IPS-NIHi11 (cell line): ENCODE measurements around the gene PARD6A.

Source experiments
- DNase-seq: peaks from one replicate; pipeline ENCODE4 v3.0.0; 2012; ENCODE audit warnings: mixed read lengths, low spot score

PARD6A gene

DNA sequence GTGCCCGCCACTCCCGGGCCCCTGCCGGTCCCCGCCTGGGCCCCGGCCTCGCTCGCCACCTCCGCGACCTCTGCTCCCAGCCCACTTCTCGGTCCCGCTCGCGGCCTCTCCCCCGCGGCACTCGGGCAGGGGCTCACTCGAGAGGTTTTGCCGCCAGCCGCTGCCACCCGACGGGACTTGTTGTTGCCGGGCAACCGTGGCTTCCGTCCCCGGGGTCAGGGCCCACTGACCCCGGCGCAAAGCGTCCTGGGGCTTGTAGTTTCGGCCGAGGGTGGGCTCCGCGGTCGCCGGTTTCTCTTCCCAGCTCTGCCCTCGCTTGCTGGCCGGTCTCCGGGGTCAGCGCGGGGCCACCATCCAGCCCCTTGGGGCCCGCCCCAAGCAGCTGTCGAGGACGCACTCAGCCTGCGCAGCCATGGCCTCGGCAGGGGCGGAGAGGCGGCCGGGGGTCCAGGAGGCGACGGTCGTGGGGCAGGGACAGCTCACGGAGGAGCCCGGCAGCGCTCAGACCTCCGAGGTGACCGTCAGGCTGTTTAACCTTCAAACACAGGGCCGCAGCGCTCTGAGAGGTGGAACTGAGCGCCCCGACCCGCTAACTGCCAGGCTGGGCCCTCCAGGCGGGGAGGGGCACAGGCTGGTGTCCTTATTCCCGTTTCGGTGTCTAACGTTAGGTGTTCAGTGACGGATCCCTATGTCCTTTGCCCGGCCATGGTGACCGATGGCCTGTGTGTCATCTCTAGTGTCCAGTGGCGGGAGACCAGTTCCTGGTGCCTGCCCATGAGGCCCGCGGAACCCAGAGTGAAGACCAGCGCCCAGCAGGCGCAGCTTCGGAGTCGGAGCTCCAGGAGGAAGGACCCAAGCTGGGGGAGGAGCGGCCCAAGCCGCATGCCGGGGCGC, 6.0 kb downstream of the PARD6A start, which contains the start of the genes C16orf86 and ENKD1:
Gene C16orf86 (plus strand): TSS at position 256 of the 894 bp plus-strand sequence. CDS start 157 bp downstream, at position 413.
Gene ENKD1 (minus strand): TSS at position 192 of the 894 bp plus-strand sequence. CDS start 308 bp downstream, outside the sequence.
- peak; percentile 94 for DNase-seq

DNA sequence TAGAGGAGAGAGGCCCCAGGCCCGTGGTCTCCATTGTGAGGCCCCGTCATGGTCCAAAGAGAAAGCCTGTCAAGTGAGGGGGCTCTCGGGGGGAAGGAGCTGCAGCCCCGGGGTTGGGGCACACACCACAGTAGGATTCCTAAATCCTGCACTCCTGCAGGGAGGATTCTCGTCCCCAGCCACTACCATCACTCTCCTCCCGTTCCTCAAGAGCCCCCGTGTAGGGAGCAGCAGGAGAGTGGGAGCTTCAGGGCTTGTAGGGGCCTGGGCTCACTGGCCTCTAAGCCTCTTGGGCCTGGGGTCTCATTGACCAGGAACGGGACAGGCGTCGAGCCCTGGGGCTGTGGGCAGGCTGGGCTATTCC, 6.7 kb downstream of the PARD6A start:
- no peak for DNase-seq

DNA sequence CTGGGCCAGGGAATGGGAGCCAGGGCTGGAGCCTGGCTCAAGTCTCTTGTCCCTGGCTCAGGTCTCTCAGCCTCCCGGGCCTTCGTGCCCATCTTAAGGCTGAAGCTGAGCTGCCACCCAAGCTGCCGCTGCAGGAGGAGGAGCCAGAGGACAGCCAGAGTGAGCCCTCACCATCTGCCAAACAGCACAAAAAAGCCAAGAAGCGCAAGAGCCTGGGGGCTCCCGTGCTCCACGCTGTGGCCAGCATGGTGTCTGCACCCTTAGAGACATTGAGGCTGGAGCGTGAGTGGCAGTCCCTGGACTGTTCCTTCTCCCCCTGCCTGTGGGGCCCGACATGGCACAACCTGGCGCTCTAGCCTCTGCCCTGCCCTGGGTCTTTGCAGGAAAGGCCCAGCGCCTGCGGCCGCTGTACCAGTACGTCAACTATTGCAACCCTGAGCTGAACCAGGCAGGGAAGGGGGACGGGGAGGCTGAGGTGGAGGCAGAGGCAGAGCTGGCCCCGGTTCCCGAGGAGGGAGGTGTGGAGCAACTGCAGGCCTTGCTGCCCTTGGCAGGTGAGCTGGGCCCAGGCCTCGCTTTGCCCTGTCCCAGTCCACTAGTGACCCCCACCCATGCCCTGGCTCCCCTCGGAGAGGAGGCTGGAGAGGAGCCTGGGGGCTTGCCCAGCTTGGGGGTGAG, 7.2 kb downstream of the PARD6A start:
- peak; percentile 92 for DNase-seq

DNA sequence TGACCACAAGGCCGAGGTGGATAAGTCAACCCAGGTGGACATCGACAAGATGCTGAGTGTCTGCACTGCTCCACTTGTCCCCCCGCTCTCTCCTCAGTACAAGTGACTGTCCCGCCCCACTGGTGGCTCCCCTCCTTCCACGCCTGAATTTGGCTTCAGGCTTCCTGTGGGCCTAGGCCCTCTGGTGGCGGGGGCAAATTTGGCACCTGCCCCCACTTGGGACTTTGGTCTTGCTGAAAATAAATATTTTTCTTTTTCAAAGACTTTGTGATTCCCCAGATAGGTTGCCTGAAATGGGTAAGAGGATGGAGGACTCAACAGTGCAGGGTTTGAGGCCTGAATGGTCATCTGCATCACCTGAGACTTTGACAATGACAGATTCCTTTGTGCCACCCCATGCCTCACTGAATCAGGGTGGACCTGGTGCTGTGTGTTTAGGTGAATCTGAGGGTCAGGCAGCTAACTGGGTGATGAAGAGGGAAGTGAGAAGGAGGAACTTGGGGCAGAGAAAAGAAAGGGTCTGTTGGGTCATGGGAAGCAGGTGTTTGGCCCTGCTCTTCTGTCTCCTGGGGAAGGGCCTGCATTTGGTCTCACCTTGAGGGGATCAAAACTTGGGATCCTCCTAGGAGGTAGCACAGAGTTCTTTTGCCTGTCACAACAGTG, 7.9 kb downstream of the PARD6A start:
- DNase-seq, result no peak

GRCh38 chr16:67669499-67670101, 8.8 kb downstream of the PARD6A start:
- no peak for DNase-seq

DNA sequence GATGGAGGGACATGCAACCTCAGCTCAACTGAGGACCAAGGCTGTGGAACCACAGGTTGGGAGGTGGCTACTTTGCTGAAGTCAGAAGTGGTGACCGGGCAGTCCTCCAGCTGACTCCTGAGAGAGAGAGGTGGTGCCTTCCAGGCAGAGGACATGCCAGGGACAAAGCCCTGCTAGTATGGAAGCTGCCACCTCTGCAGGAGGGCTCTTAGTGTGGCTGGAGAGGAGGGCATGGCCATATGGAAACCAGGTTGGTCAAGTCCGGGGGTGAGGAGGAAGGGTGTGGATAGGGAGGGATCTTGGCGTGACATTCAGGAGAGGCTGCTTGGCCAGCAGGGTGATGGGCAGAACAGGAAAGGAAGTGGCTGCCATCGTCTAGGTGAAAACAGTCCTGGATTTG, 11.5 kb downstream of the PARD6A start:
- DNase-seq, result no peak

GRCh38 chr16:67672739-67673662, 12.2 kb downstream of the PARD6A start:
- DNase-seq, result peak; percentile 81

DNA sequence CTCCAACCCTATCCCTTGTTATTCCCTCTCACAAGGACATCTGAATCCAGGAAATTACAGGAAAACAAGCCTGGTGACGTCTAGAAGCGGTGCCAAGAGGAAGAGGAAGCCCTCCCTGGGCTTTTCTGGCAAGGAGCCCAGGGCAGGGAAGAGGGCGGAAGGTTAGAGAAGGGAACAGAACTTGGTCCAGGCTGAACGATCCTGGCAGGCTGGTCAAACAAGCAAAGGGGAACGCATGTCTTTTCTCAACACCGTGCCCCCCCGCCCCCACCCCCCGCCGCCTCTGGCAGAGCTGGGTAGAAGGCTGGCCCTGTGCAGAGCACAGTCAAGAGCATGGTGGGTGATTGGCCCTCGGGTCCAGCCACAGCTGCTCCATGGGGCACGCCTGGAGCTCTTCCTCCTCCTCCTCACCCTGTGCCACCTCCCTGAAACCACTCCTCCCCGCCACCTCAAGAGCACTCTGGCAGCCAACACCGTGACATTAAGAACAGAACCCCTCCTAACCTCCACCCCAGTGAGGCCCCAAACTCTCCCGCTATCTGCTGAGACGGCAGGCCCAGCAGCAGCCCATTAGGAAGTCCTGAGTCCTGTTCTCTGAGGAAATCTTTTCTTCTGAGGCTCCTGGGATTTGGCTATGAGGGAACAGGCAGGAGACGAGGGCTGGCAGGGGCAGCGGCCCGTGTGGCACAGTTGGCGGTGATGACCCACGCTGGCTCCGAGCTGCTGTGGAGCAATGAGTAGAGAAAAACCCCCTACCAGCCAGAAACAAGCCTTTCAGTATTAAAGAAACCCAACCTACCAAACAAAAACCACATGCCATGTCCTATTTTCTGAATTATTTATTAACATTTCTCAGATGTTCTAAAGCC, 13.2 kb downstream of the PARD6A start:
- DNase-seq, result no peak

DNA sequence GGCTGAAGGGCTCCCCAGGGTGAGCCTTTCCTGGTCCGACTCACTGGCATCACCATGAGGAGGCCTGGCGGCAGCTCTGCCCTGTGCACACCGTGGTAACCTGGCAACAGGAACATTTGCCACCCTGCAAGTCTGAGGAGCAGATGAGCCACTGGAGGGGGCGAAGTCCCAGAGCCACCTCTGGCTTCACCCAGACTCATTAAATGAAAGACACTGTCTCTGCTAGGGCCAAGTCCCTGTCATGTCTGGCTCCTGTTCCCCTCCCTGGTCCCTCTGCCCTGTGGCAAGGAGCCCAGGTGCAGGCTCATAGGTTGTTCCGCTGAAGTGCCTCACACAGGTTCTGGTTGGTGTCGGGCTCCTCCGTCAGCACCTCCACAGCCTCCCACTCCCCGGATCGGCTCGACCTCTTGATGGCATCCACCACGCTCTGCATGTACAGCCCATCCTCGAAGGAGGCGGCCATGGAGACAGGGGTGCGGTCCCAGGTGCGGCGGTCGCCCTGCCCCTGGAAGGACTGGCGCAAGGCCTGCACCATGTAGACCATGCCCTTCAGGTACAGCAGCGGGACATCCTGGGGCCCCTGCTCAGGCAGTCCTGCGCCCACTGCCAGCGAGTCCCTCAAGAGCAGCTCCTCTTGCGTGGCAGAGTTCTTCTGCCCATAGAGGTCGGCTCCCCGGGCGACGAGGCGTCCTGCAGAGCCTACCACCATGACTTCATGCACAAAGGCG, 14.3 kb downstream of the PARD6A start:
- DNase-seq, result no peak

DNA sequence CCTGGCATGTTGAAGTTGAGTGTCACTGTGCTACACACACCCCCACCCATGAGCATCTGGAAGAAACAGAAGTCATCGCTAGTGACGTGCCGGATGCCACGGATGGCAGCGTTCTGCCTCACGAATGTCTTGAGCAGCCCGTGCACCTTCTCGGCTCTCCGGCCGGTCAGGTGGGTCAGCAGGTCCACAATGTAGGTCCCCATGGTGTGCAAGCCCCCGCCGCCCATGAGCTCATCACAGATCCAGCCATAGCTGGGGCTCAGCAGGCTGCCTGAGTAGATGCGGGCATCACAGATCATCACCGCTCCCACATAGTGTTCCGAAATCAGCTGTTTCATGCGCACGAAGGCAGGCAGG, 14.8 kb downstream of the PARD6A start:
- no peak for DNase-seq

GRCh38 chr16:67675999-67676398, 15.2 kb downstream of the PARD6A start:
- no peak for DNase-seq

DNA sequence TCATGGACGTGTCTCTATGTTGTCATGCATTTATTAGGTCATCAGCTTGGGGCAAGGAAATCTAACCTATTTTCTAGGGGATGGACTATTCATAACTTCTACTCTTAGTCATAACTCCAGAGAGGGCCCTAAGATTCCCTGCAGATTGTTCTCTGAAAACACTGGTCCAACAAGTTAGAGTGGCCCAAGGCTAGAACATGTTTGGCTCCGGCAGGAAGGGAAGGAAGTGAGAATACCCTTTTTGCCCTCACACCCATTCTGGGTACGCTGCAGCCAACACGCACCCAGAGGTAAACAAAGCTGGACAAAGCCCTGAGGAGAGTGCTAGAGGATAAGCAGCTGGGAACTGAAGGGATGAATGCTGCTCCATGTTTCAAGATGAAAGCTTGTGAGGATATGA, 15.8 kb downstream of the PARD6A start:
- DNase-seq, result no peak

- DNase-seq, result no peak
Observed at GRCh38 chr16:67676939-67677338, 16.2 kb downstream of the PARD6A start.

- DNase-seq, result no peak
Observed at GRCh38 chr16:67677712-67678111, 17.0 kb downstream of the PARD6A start.

GRCh38 chr16:67678354-67679023, 17.7 kb downstream of the PARD6A start:
- no peak for DNase-seq

- no peak for DNase-seq
Observed at GRCh38 chr16:67679935-67680897, 19.5 kb downstream of the PARD6A start.

GRCh38 chr16:67683767-67684166, 23.0 kb downstream of the PARD6A start:
- DNase-seq, result no peak
